ENCODE data around the gene DSCAM. TPM values are rescaled to one million over a fixed set of nuclear protein-coding genes. Genes with fewer than 3 reads are reported as not detected.
"Not testable (repeated sequence)": the region's sequence is repeated elsewhere in the genome, so short reads cannot be mapped to it uniquely, and the experiment has no call there.

The DSCAM gene
- total and polyA plus RNA-seq, 2 experiments from 2014 or later, result 0.07 TPM; not detected in 1

GRCh38 chr21:40269239-40269638 is 577.7 kb downstream of the DSCAM start (continued):
- no peak for TF ChIP-seq EZH2 (IDR thresholded peaks at IDR 0.05; ENCODE audit: low read depth, unreplicated experiment)

- H3K4me1 Mint-ChIP-seq; H3K9me2 ChIP-seq (ENCODE audit: insufficient read depth); H3K4me1 ChIP-seq (ENCODE audit: insufficient read depth); H3K27me3 ChIP-seq (ENCODE audit: insufficient read depth); H3K27me3 Mint-ChIP-seq (ENCODE audit: insufficient read depth, low read depth, poor library complexity); H3K36me3 Mint-ChIP-seq (ENCODE audit: low read depth); H3K79me2 ChIP-seq (replicated peaks; ENCODE audit: insufficient read depth); DNase-seq (ENCODE audit: low spot score); H3K36me3 ChIP-seq (ENCODE audit: insufficient read depth); H3K4me2 ChIP-seq; H4K20me1 ChIP-seq (replicated peaks; ENCODE audit: insufficient read depth); H2AFZ ChIP-seq; H3K4me3 Mint-ChIP-seq; H3F3A ChIP-seq (replicated peaks; ENCODE audit: low read depth); H3K27ac Mint-ChIP-seq; H3K4me3 ChIP-seq; ATAC-seq; H3K27ac ChIP-seq (ENCODE audit: low read depth): not testable (repeated sequence)
- H3K9me3 Mint-ChIP-seq, result peaks cover 86% of the 10 kb centered on the region
These were observed 588.5 kb downstream of the DSCAM start for GRCh38 chr21:40258456-40258855.

- Mint-ChIP-seq H3K9me3 (peaks cover 88% of the 10 kb centered on the region), H3K27me3 (ENCODE audit: insufficient read depth, low read depth, poor library complexity) (peaks cover 2% of the 10 kb centered on the region), H3K36me3 (ENCODE audit: low read depth) (peaks cover 7% of the 10 kb centered on the region; the same call in 1 of the 3 replicates), H3K4me1 (no peaks in the 10 kb centered on the region), H3K4me3 (no peak overlapping the region), H3K27ac (no peak overlapping the region)
- H3K27ac ChIP-seq (ENCODE audit: low read depth), result no peak overlapping the region
- no peak overlapping the region for H2AFZ ChIP-seq
- H3K9me2 ChIP-seq (ENCODE audit: insufficient read depth), result no peaks in the 10 kb centered on the region
- no peaks in the 10 kb centered on the region for H3K4me1 ChIP-seq (ENCODE audit: insufficient read depth)
- H3K4me3 ChIP-seq, result no peak overlapping the region
- no peak for DNase-seq (ENCODE audit: low spot score)
- H3K4me2 ChIP-seq, result no peak overlapping the region
- no peak for ATAC-seq
- H3K27me3 ChIP-seq (ENCODE audit: insufficient read depth), result no peaks in the 10 kb centered on the region
- H4K20me1 ChIP-seq (replicated peaks; ENCODE audit: insufficient read depth), result no peaks in the 10 kb centered on the region
- no peaks in the 10 kb centered on the region for H3K79me2 ChIP-seq (replicated peaks; ENCODE audit: insufficient read depth)
- H3K36me3 ChIP-seq (ENCODE audit: insufficient read depth), result no peaks in the 10 kb centered on the region
- H3F3A ChIP-seq (replicated peaks; ENCODE audit: low read depth), result no peaks in the 10 kb centered on the region
- TF ChIP-seq STAT1 (IDR thresholded peaks at IDR 0.05; ENCODE audit: unreplicated experiment) (no peak), REST (IDR thresholded peaks at IDR 0.05; ENCODE audit: unreplicated experiment) (no peak), EZH2 (IDR thresholded peaks at IDR 0.05; ENCODE audit: low read depth, unreplicated experiment) (no peak), POLR2AphosphoS5 (IDR thresholded peaks at IDR 0.05; ENCODE audit: low read depth) (no peak), NANOG (IDR thresholded peaks at IDR 0.05; ENCODE audit: borderline replicate concordance) (no peak), ZNF462 (CRISPR knock-in tag; IDR thresholded peaks at IDR 0.05) (no peak), CTCF (conservative IDR thresholded peaks at IDR 0.05; ENCODE audit: low read depth in 2 of 2) (no peak), EZH2phosphoT487 (IDR thresholded peaks at IDR 0.05; ENCODE audit: unreplicated experiment) (no peak), JUNB (IDR thresholded peaks at IDR 0.05; ENCODE audit: unreplicated experiment) (no peak), ZNF114 (CRISPR knock-in tag; IDR thresholded peaks at IDR 0.05) (no peak)
These were observed 589.6 kb downstream of the DSCAM start for GRCh38 chr21:40257342-40257741.

Measured in GM23338 (cell line).